Anterior cingulate cortex (tissue), 58 donors: ENCODE results near the gene VGLL3.

Experiments used
- DNase-seq, 58 donors: peaks; one replicate each; lab custom pipeline; 2025; lab: John Stamatoyannopoulos, UW

Gene VGLL3

GRCh38 chr3:86954747-86955146 lies 36.2 kb downstream of the VGLL3 start:
- DNase-seq: no peak

GRCh38 chr3:86954226-86954625 lies 36.7 kb downstream of the VGLL3 start:
- no peak for DNase-seq

GRCh38 chr3:86951322-86951721 lies 39.6 kb downstream of the VGLL3 start:
- no peak for DNase-seq

- DNase-seq: no peak
Measured at GRCh38 chr3:86950717-86951116, 40.2 kb downstream of the VGLL3 start.

GRCh38 chr3:86949850-86950249 lies 41.1 kb downstream of the VGLL3 start:
- no peak for DNase-seq

- no peak for DNase-seq
Measured at GRCh38 chr3:86948822-86949221, 42.1 kb downstream of the VGLL3 start.

GRCh38 chr3:86942206-86942605 lies 48.7 kb downstream of the VGLL3 start:
- DNase-seq: no peak

- DNase-seq: no peak
Measured at GRCh38 chr3:86938416-86939105, 52.4 kb downstream of the VGLL3 start.

- DNase-seq: peak in 1 of 58 donors; percentile 0
Measured at GRCh38 chr3:86937306-86937791, 53.6 kb downstream of the VGLL3 start.

GRCh38 chr3:86934851-86935250 lies 56.1 kb downstream of the VGLL3 start:
- no peak for DNase-seq

GRCh38 chr3:86930831-86931230 lies 60.1 kb downstream of the VGLL3 start:
- no peak for DNase-seq

- no peak for DNase-seq
Measured at GRCh38 chr3:86930181-86930580, 60.8 kb downstream of the VGLL3 start.

GRCh38 chr3:86929046-86929445 lies 61.9 kb downstream of the VGLL3 start:
- DNase-seq: peak in 1 of 58 donors; percentile 32

GRCh38 chr3:86923071-86923491 lies 67.9 kb downstream of the VGLL3 start:
- no peak for DNase-seq

- no peak for DNase-seq
Measured at GRCh38 chr3:86921971-86922680, 68.8 kb downstream of the VGLL3 start.

- no peak for DNase-seq
Measured at GRCh38 chr3:86914670-86915069, 76.3 kb downstream of the VGLL3 start.

GRCh38 chr3:86913160-86913559 lies 77.8 kb downstream of the VGLL3 start:
- DNase-seq: peak in 7 of 58 donors; percentile 1 to 20 (median 5)

- DNase-seq: no peak
Measured at GRCh38 chr3:86895202-86895601, 95.7 kb downstream of the VGLL3 start.

GRCh38 chr3:86890741-86891396 lies 100.1 kb downstream of the VGLL3 start:
- no peak for DNase-seq
